Immature natural killer cell (primary cell): Measurements from ENCODE around the gene PSD. TPM values are rescaled to one million over a fixed set of nuclear protein-coding genes. Genes with fewer than 3 reads are reported as not detected.

Source experiments
- DNase-seq, 3 donors: peaks; one replicate each; pipeline ENCODE4 v3.0.0; 2022; ENCODE audit warnings: mixed read lengths in 1 of 3
- H3K27ac Mint-ChIP-seq, 6 donors: one replicate each; pipeline ENCODE4 v1.8.0; 2020; ENCODE audit warnings: mixed read lengths in 6 of 6, mild to moderate bottlenecking in 5 of 6, inconsistent platforms in 4 of 6, moderate library complexity in 3 of 6
- H3K27me3 Mint-ChIP-seq, 3 donors: one replicate each; pipeline ENCODE4 v1.8.0; 2020 to 2021; ENCODE audit warnings: low read depth in 3 of 3, mild to moderate bottlenecking in 3 of 3, mixed read lengths in 3 of 3, moderate library complexity in 3 of 3, inconsistent platforms in 1 of 3
- H3K36me3 Mint-ChIP-seq, 3 donors: one replicate each; pipeline ENCODE4 v1.8.0; 2020; ENCODE audit warnings: mixed read lengths in 3 of 3, inconsistent platforms in 2 of 3, mild to moderate bottlenecking in 2 of 3
- H3K4me1 Mint-ChIP-seq, 2 donors: one replicate each; pipeline ENCODE4 v1.8.0; 2020; ENCODE audit warnings: inconsistent platforms in 2 of 2, mild to moderate bottlenecking in 2 of 2, mixed read lengths in 2 of 2, moderate library complexity in 1 of 2
- H3K4me3 Mint-ChIP-seq, 5 donors: one replicate each; pipeline ENCODE4 v1.8.0; 2020; ENCODE audit warnings: mild to moderate bottlenecking in 5 of 5, mixed read lengths in 5 of 5, inconsistent platforms in 3 of 5, moderate library complexity in 3 of 5
- H3K9me3 Mint-ChIP-seq, 6 donors: one replicate each; pipeline ENCODE4 v1.8.0; 2020; ENCODE audit warnings: mild to moderate bottlenecking in 6 of 6, mixed read lengths in 6 of 6, inconsistent platforms in 4 of 6, moderate library complexity in 3 of 6
- polyA plus RNA-seq, 3 donors: library from polyadenylated mRNA; unstranded; fragments of 300-500 nt; fragmentation: Illumina TruSeq; gene quantifications; one replicate each; pipeline ENCODE4 v1.2.3, GENCODE V29; 2021

The PSD gene
- polyA plus RNA-seq, 3 donors from 2014 or later = 1.2 to 2.2 (median 2.0) TPM

DNA sequence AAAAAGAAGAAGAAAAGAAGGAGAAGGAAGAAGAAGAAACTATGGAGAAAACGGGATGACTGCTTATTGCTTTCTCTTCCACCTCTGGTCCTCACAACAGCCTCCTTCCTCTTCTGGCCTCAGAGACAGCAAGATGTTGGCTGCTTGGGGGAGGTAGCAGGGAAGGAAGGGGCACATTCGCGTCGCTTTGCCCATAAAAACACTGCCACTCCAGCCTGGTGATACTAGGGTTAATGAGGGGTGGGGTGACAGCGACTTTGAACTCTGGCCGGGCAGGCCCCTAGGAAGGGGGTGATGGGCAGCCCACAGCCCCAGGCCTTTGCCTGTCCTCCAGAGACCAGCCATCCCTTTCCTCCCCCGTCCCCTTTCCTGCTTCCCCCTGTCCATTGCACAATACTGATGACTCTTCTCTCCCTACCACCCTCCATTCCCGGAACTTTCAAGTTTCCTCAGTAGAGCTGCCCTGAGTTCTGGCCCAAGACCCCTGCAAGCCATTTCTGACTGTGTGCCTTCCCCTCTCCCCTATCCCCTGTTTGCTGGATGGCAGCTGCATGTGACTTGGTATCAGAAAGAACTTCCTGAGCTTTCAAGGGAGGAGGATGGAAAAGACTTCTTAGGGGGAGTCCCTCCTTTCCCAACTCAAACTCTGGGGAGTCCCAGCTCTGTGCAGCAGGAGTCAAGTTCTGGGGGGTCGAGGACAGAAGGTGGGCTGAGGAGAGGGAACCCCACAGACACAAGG, 16.0 kb upstream of the PSD start:
- peaks cover 62 to 70% of the 10 kb centered on the region in 2 donors for H3K4me1 Mint-ChIP-seq
- H3K9me3 Mint-ChIP-seq = no peaks in the 10 kb centered on the region
- H3K27me3 Mint-ChIP-seq = peaks cover 5 to 15% (median 14%) of the 10 kb centered on the region in 3 donors
- H3K36me3 Mint-ChIP-seq = peaks cover 0 to 5% (median 0%) of the 10 kb centered on the region in 3 donors
- peak overlapping the region; percentile 88 to 94 (median 90) for H3K27ac Mint-ChIP-seq
- no peak for DNase-seq
- H3K4me3 Mint-ChIP-seq = peak overlapping the region; percentile 74 to 93 (median 91)

DNA sequence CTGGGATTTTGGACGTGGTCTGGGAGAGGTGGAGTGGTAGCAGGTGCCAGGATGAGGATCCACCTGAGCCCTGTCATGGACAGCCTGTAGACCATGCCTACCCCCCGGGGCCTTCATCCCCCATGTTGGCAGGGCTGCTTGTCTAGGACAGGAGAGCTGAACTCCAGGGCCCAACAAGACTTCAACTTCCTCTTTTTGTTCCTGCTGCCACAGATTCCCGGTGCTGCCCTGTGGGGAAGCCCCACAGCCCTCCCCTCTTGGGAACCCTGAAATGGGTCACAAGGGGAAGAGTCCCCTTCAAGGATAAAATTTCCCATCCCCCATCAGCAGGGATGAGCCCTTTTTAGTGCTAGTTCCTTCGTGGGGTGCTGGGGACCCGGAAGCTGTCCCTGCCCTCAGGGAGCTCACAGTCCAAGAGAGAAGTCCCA, 15.0 kb upstream of the PSD start:
- no peaks in the 10 kb centered on the region for H3K9me3 Mint-ChIP-seq
- peak overlapping the region; percentile 91 to 96 (median 91) for H3K4me3 Mint-ChIP-seq
- no peak for DNase-seq
- H3K27ac Mint-ChIP-seq = peak overlapping the region; percentile 59 to 94 (median 83)
- peaks cover 0 to 5% (median 0%) of the 10 kb centered on the region in 3 donors for H3K36me3 Mint-ChIP-seq
- H3K4me1 Mint-ChIP-seq = peaks cover 62 to 70% of the 10 kb centered on the region in 2 donors
- peaks cover 5 to 15% (median 14%) of the 10 kb centered on the region in 3 donors for H3K27me3 Mint-ChIP-seq

DNA sequence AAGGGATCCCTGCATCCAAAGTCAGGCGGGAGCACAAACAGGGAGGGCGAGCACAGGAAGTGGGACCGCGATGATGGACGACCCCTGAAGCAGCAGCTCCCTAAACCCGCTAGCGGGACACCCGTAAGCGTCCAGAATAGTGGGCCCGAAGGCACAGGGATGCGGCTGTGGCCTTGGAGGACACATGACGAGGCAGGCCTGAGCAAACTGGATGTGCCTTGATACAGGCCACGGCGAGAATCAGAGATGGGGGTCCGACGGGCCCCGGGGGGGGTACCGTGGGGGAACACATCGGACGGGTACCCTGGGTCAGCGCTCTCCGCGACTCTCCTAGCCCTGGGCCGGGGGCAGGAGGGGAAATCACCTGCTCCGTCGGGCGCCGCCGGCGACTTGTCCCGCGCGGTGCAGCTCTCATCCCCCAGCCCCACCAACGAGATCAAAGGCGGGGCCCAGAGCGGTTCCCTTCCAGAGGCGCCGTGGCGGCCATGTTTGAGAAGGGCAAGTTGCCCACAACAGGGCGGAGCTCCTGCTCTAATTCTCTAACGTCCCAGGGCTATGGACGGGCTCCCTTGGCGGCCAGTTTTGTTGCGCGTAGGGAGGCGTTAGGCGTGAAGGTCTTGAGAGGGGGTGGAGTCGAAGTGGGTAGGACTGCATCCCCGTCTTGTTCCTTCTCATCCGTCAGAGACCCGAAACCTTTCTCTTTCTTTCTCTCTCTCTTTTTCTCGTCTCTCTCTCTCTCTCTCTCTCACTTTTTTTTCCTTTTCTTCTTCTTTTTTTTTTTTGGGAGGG, 13.8 kb upstream of the PSD start, which contains the start of gene CUEDC2:
Gene CUEDC2 (minus strand): TSS at position 413 of the 789 bp plus-strand sequence. CDS start 7,386 bp downstream, outside the sequence.
- H3K27me3 Mint-ChIP-seq = peaks cover 5 to 17% (median 14%) of the 10 kb centered on the region in 3 donors
- H3K9me3 Mint-ChIP-seq = no peaks in the 10 kb centered on the region
- peaks cover 53 to 65% of the 10 kb centered on the region in 2 donors for H3K4me1 Mint-ChIP-seq
- peak; percentile 91 to 92 (median 92) for DNase-seq
- H3K4me3 Mint-ChIP-seq = peak within 1 kb of the TSS; percentile 91 to 96 (median 91)
- peaks cover 0 to 4% (median 0%) of the 10 kb centered on the region in 3 donors for H3K36me3 Mint-ChIP-seq
- peak within 1 kb of the TSS; percentile 82 to 94 (median 90) for H3K27ac Mint-ChIP-seq

DNA sequence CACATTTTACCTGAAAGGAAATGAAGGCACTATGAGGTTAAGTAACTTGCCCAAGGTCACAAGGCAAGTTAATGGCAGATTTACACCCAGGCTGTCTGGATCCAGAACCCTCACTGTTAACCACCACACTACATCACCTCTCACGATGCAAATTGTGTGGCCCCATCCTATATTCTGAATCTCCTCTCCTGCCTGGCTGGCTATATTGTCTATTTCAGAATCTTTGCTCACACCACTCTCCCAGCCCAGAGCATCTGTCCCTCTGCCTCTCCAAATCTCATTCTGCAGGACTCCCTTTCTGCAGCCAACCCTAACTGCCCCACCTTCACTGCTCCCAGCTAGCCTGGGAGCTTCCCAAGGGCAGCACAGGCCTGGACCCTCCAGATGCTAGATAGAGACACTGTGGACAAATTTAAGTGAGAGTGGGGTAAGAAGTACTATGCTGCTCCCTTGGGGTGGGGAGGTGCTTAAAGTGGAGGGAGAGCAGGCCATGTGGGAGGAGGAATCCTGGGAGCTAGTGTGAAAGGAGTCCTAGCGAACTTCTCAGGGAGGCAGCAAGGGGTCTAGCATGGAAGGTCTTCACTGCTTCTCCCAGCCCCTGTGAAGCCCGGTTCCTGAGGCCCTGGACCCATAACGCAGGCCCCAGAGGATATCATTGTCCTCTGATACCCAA, 13.0 kb upstream of the PSD start:
- H3K27me3 Mint-ChIP-seq = peaks cover 5 to 17% (median 14%) of the 10 kb centered on the region in 3 donors
- H3K4me3 Mint-ChIP-seq = peak overlapping the region; percentile 91 to 96 (median 91)
- peaks cover 0 to 4% (median 0%) of the 10 kb centered on the region in 3 donors for H3K36me3 Mint-ChIP-seq
- no peaks in the 10 kb centered on the region for H3K9me3 Mint-ChIP-seq
- peaks cover 47 to 59% of the 10 kb centered on the region in 2 donors for H3K4me1 Mint-ChIP-seq
- no peak for DNase-seq
- peak overlapping the region; percentile 64 to 90 (median 88) for H3K27ac Mint-ChIP-seq

DNA sequence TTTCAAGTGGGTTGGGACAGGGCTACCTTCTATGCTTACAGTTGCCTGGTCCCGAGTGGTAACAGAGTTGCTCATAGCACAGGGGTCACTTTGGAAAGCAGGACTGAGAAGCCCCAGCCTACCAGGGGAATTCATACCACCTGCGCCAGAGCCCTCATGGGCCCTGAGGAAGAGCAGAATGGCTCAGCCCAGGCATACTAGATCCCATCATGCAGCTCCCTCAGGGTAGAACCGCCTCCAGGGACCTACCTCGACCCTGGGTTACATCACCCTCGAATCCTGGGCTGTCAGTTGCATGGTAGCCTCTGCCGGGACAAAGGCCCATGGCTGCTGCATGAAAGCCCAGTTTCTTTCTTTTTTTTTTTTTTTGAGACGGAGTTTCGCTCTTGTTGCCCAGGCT, 10.9 kb upstream of the PSD start:
- H3K27me3 Mint-ChIP-seq = peaks cover 5 to 17% (median 14%) of the 10 kb centered on the region in 3 donors
- H3K27ac Mint-ChIP-seq = no peak overlapping the region
- peaks cover 0 to 4% (median 4%) of the 10 kb centered on the region in 3 donors for H3K36me3 Mint-ChIP-seq
- H3K9me3 Mint-ChIP-seq = no peaks in the 10 kb centered on the region
- no peak for DNase-seq
- H3K4me1 Mint-ChIP-seq = peaks cover 29 to 38% of the 10 kb centered on the region in 2 donors
- H3K4me3 Mint-ChIP-seq = no peak overlapping the region

DNA sequence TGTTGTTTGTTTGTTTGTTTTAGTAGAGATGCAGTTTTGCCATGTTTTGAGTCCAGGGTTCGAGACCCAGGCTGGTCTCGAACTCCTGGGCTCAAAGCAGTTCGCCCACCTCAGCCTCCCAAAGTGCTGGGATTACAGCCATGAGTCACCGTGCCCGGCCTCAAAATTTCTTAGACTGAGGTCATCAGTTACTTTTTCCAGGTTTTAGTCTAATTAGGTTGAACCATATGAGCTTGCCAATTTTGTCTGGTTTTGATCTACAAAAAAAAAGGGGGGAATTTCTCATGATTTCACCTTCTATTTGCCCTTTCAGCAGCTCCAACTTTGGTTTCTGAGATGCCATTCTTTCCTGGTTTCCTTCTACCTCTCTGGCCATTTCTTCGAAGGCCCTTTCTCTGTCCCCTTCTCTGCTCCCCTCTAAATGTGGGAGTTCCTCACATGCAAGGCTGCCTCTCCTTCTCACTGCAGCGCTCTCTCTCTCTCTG, 8.3 kb upstream of the PSD start:
- Mint-ChIP-seq H3K4me3 (no peak overlapping the region), H3K4me1 (peaks cover 26 to 29% of the 10 kb centered on the region in 2 donors), H3K36me3 (peaks cover 0 to 4% (median 4%) of the 10 kb centered on the region in 3 donors), H3K27me3 (peaks cover 0 to 6% (median 0%) of the 10 kb centered on the region in 3 donors), H3K9me3 (no peaks in the 10 kb centered on the region), H3K27ac (peak overlapping the region in 1 of 6 donors; percentile 57)
- DNase-seq = no peak

DNA sequence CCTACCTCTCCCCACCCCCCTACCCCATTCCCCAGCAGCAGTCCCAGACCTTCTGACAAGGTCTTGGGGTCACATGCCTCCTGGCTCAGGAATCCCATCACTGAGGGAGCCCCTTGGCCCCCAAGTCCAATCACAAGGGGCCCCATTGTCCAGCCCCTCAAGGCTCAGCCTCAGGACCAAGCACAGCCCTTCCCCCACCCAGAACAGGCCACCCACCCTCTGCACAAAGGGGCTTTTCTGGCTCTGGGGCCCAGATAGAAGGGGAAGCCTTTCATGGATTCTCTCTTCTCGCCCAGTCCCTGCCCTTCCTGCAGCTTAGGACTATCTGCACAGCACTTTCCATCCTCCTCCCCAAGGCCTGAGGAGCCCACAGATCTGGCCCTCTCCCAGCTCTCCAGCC, 6.9 kb upstream of the PSD start:
- Mint-ChIP-seq H3K27ac (no peak overlapping the region), H3K27me3 (peaks cover 5 to 8% (median 5%) of the 10 kb centered on the region in 3 donors), H3K36me3 (peaks cover 0 to 4% (median 4%) of the 10 kb centered on the region in 3 donors), H3K9me3 (no peaks in the 10 kb centered on the region), H3K4me3 (no peak overlapping the region), H3K4me1 (peaks cover 28 to 31% of the 10 kb centered on the region in 2 donors)
- no peak for DNase-seq

DNA sequence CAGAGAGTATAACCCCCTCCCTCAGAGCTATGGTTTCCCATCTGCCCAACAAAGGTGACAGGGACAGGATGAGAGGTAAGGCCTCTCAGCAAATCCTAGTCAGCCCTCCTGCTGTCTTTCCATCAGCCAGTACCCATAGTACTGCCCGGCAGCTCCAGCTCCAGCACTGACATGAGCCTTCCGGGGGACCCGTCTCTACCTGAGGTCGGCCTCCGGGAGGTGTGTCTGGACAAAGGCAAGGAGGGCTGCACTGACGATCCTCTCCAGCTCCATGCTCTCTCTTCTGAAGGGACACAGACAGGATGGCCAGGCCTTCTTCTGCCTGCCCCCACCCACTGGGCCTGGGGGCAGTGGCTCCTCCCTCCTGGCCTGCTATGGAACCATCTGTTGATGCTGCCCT, 6.3 kb upstream of the PSD start:
- Mint-ChIP-seq H3K27ac (no peak overlapping the region), H3K36me3 (peaks cover 0 to 4% (median 4%) of the 10 kb centered on the region in 3 donors), H3K4me3 (no peak overlapping the region)

DNA sequence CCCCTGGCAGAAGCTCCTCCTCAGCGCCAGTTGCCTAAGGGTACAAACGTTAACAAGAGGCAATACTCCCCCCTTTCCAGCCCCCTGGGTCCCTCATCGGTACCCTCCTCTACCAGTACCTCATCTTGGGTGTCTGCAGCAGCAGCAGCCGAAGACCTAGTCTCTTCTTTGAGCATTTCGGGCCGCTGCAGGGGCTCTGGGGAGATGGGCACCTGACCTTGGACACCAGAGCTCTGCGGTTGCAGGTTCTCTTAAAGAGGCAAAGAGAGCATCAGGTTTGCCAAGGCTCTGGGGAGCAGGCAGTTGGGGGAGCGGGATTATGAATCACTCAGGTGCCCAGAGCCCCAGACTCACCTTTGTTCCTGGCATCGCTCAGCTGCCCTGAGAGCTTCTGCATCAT, 5.6 kb upstream of the PSD start:
- peak overlapping the region in 2 of 5 donors; percentile 14 to 17 for H3K4me3 Mint-ChIP-seq
- DNase-seq = no peak
- no peaks in the 10 kb centered on the region for H3K9me3 Mint-ChIP-seq
- peaks cover 39 to 42% of the 10 kb centered on the region in 2 donors for H3K4me1 Mint-ChIP-seq
- H3K36me3 Mint-ChIP-seq = peaks cover 0 to 4% (median 4%) of the 10 kb centered on the region in 3 donors
- H3K27ac Mint-ChIP-seq = no peak overlapping the region
- peaks cover 8 to 11% (median 9%) of the 10 kb centered on the region in 3 donors for H3K27me3 Mint-ChIP-seq

More for the DNA sequence above, 6.3 kb upstream of the PSD start:
- Mint-ChIP-seq H3K4me1 (peaks cover 33 to 36% of the 10 kb centered on the region in 2 donors), H3K27me3 (peaks cover 5 to 8% (median 5%) of the 10 kb centered on the region in 3 donors), H3K9me3 (no peaks in the 10 kb centered on the region)
- DNase-seq = no peak

DNA sequence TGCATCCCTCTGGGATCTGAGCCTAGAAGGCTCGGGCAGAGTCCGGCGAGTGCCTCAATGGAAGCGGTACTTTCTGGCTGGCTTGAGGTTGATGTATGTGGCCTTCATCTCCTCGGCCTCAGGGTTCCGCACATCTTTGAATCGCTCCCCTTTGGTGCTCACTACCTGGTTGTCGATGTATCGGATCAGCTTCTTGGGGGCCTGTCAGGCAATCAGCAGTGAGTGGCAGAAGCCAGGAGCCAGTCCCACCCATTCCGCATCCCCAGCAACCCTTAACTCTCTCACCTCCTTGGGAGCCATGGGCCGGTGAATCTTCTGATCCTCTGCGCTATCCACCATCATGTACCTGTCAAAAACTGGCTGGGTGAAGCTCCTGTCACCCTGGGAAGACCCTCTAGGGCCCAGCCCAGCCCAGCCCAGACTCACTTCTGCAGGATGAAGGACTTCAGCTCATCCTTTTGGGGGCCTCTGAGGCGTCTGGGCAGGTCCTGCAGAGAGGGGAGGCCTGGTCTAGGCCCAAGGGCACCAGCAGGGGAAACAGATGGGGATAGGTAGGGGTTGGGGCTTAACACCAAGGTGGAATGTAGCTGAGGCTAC, 4.9 kb upstream of the PSD start:
- Mint-ChIP-seq H3K27ac (peak overlapping the region in 2 of 6 donors; percentile 58 to 62), H3K36me3 (peaks cover 0 to 4% (median 4%) of the 10 kb centered on the region in 3 donors), H3K27me3 (peaks cover 9 to 15% (median 11%) of the 10 kb centered on the region in 3 donors), H3K4me3 (peak overlapping the region; percentile 27 to 99 (median 56)), H3K4me1 (peaks cover 43 to 45% of the 10 kb centered on the region in 2 donors), H3K9me3 (no peaks in the 10 kb centered on the region)
- no peak for DNase-seq

DNA sequence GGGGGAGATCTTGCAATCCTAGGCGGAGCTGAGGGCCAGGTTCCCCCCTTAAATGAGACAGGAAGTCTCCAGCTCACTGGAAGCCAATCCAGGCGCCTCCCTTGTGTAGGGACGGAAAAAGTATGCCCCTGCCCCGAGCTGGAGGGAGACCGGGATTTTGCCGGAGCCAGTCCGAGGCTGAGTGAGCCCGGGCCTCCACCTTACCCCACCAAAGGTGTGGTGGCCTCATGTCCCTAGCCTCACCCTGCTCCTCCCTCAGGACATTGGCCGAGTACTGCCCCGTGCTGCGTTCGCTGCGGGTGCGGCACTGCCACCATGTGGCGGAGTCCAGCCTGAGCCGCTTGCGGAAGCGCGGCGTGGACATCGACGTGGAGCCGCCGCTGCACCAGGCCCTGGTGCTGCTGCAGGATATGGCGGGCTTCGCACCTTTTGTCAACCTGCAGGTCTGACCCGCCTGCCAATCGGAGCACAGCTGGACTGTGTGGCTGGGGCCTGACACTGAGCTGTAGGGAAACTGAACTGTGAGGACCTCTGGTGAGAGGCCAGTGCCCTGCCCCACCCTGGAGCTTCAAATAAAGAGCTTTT, 4.1 kb upstream of the PSD start:
- Mint-ChIP-seq H3K9me3 (no peaks in the 10 kb centered on the region), H3K36me3 (peaks cover 0 to 4% (median 2%) of the 10 kb centered on the region in 3 donors), H3K4me1 (peaks cover 43 to 48% of the 10 kb centered on the region in 2 donors), H3K4me3 (peak overlapping the region; percentile 94 to 100 (median 99)), H3K27me3 (peaks cover 9 to 17% (median 13%) of the 10 kb centered on the region in 3 donors), H3K27ac (peak overlapping the region; percentile 66 to 90 (median 82))
- DNase-seq = peak; percentile 61 to 64 (median 62)

DNA sequence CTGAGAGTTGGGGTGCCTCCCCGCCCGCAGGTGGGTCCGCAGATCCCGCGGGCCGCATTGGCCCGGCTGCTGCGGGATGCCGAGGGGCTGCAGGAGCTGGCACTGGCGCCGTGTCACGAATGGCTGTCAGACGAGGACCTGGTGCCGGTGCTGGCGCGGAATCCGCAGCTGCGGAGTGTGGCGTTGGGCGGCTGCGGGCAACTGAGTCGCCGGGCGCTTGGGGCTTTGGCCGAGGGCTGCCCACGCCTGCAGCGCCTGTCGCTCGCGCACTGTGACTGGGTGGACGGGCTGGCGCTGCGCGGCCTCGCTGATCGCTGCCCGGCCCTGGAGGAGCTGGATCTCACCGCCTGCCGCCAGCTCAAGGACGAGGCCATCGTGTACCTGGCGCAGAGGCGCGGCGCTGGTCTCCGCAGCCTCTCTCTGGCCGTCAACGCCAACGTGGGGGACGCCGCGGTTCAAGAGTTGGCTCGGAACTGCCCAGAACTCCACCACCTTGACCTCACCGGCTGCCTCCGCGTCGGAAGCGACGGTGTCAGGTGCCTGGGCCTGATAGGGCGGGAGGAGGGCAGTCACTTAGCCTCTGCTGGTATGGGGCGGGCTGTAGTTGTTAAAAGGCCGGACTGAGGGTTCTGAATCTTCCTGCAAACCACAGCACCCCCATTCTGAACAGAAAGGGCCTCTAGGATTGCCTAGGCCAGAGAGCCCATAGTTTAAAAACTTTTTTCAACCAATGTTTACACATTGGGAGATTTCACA, 3.4 kb upstream of the PSD start:
- peaks cover 9 to 23% (median 15%) of the 10 kb centered on the region in 3 donors for H3K27me3 Mint-ChIP-seq
- DNase-seq = peak; percentile 41 to 51 (median 49)
- peak overlapping the region; percentile 66 to 96 (median 87) for H3K27ac Mint-ChIP-seq
- peak overlapping the region; percentile 94 to 100 (median 99) for H3K4me3 Mint-ChIP-seq
- peaks cover 0 to 4% (median 0%) of the 10 kb centered on the region in 3 donors for H3K36me3 Mint-ChIP-seq
- H3K9me3 Mint-ChIP-seq = no peaks in the 10 kb centered on the region
- H3K4me1 Mint-ChIP-seq = peaks cover 39 to 48% of the 10 kb centered on the region in 2 donors
